ENCODE results near the gene PLA2G2C. TPM values are rescaled to one million over a fixed set of nuclear protein-coding genes. Genes with fewer than 3 reads are reported as not detected.

PLA2G2C gene
- total RNA-seq, 1 experiment from 2014 or later = not detected

DNA sequence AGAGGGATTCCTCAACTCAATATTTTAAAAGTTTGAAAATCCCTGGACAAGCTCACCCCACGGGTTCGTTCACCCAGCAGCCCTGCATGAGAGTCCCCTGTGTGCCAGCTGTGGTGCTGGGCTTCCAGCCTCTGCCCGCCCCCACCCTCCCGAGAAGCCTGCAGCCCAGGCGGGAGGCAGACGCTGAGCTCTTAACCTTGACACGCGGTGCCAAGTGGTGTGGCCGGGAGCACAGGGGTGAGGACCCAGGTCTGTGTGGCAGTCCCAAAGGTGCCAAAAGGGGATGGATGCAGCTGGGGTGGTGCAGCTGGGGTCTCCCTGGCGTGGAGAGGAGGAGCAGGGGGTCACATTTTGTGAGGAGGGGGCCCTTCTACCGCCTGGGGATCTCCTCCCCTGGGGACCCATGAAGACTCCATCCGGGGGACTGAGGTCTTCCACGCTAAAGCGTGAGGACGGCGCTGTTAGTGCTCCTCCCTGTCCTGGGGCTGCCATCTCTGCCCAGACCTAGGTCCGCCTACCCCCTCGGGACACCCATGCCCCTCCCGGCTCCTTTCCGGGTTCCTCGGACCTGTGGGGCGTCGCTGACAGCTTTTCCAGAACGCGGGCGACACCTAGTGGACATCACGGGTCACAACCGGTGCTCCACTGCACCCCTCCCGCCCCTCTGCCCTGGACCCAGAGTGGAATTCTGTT is 34.3 kb downstream of the PLA2G2C start:
- Histone ChIP-seq H3K4me3 (peak overlapping the region; percentile 18), H3K36me3 (no peaks in the 10 kb centered on the region), H3K9me3 (no peaks in the 10 kb centered on the region), H3K27me3 (no peaks in the 10 kb centered on the region)
- peak; percentile 77 for DNase-seq

DNA sequence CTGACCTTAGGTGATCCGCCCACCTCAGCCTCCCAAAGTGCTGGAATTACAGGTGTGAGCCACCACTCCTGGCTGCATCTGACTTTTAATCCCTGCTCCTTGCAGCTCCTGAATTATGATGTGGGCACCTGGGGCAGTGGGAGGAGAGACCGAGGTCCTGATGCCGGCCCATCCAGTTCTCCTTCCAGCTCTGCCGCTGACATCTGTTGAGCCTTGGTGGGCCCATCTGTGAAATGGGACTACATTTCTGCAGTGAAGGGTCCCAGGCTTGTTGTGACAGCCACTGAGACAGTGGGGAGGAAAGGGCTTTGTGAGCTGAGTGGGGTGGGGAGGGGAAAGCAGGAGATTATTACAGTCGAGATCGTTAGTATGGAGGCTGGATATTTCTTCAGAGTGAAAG is 35.3 kb downstream of the PLA2G2C start:
- DNase-seq = no peak
- H3K36me3 ChIP-seq = no peaks in the 10 kb centered on the region
- H3K9me3 ChIP-seq = no peaks in the 10 kb centered on the region
- H3K27me3 ChIP-seq = no peaks in the 10 kb centered on the region
- no peak overlapping the region for H3K4me3 ChIP-seq

DNA sequence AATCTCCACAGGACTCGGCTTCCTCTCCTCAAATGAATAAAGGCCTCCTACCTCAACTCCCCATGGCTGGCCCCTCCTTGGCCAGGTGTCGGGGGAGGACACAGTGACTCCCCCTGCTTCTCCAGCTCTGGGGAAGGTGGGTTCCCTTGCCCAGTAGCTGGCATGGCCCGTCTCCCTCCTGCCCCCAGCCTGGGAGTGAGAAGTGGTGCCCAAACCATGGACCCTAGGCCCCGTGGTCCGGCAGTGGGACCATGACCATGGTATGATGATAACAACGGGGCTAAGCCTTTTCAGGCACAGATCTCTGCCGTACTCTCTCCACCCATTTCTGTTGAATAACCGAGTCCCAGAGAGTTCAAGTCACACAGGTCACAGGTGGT is 36.0 kb downstream of the PLA2G2C start:
- H3K27me3 ChIP-seq = no peaks in the 10 kb centered on the region
- no peaks in the 10 kb centered on the region for H3K9me3 ChIP-seq
- DNase-seq = no peak
- no peak overlapping the region for H3K4me3 ChIP-seq
- H3K36me3 ChIP-seq = no peaks in the 10 kb centered on the region

GRCh38 chr1:20149601-20150325 is 36.6 kb downstream of the PLA2G2C start:
- Histone ChIP-seq H3K4me3 (no peak overlapping the region), H3K36me3 (no peaks in the 10 kb centered on the region), H3K27me3 (no peaks in the 10 kb centered on the region), H3K9me3 (no peaks in the 10 kb centered on the region)
- DNase-seq = no peak

- Histone ChIP-seq H3K4me3 (no peak overlapping the region), H3K27me3 (no peaks in the 10 kb centered on the region), H3K36me3 (no peaks in the 10 kb centered on the region), H3K9me3 (no peaks in the 10 kb centered on the region)
- DNase-seq = no peak
Measured at GRCh38 chr1:20148571-20149500, 37.5 kb downstream of the PLA2G2C start.

GRCh38 chr1:20147846-20148570 is 38.3 kb downstream of the PLA2G2C start:
- DNase-seq = no peak
- no peaks in the 10 kb centered on the region for H3K9me3 ChIP-seq
- no peak overlapping the region for H3K4me3 ChIP-seq
- H3K36me3 ChIP-seq = no peaks in the 10 kb centered on the region
- no peaks in the 10 kb centered on the region for H3K27me3 ChIP-seq

DNA sequence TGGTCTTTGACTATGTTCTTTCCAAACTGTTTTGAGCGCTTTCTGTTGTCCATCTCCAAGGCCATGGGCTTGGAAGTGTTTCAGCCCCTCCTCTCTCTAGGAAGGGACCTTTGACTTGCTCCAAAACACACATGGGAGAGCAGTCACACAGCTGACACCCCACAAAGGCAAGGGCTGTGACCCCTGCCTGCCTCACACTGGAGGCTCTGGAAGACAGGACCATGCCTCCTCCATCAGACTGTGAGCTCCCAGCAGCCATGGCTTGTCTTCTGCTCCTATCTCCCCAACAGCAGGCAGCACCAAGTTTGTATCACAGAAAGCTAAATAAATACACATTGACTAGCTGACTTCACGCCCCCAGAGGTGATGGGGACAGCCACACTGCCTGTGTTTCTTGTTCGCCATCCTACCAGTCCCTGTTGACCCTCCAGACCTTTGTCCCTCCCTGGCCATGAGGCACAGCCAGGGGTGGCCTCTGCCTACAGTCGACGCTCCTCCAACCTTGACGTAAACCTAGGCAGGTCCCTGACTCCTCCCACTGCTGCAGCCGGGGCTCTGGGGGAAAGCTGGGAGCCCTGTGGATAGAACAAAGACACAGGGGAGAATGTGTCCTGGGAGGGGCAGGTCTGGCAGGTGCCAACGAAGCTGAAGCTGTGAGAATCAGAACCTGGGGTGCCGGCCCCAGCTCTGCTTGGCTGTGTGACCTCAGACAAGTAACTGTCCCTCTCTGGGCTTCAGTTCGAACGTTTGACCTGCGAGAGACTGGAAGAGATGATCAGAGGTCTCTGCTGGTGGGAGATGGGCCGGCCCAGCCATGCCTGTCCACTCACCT is 42.4 kb downstream of the PLA2G2C start:
- Histone ChIP-seq H3K9me3 (no peaks in the 10 kb centered on the region), H3K4me3 (no peak overlapping the region), H3K27me3 (no peaks in the 10 kb centered on the region), H3K36me3 (no peaks in the 10 kb centered on the region)
- DNase-seq = no peak

GRCh38 chr1:20143318-20143717 is 43.0 kb downstream of the PLA2G2C start:
- Histone ChIP-seq H3K27me3 (no peaks in the 10 kb centered on the region), H3K9me3 (no peaks in the 10 kb centered on the region), H3K4me3 (no peak overlapping the region), H3K36me3 (no peaks in the 10 kb centered on the region)
- no peak for DNase-seq

DNA sequence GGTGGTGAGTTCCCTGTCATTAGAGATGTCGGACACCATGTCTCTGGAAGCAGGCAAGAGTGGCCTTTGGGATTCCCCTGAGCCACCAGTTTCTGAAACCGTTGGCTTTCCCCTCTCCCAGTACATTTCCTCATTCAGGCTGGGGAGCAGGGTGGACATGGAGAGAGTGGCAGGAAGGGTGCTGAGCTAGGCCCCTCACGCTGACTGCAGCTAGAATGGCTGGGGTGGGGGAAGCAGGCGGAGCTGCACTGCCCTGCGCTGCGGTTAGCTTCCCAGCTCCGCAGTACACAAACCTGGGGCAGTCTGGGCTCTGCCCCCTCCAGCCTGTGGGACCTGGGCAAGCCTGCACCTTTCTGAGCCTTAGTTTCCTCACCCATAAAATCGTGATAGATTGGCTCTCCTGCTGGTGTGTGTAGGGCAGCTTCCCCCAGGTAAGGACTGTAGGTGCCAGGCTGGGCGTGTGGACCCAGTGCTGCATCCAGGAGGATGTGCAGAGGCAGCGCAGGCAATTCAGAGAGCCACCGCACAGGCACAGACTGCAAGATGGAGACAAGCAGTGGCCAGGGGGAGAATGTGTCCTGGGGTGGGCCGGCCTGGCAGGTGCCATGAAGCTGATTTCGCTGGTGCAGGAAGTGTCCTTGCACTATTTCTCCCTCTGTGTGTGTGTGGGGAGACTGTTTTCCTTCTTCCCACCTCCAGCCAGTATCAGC is 44.2 kb downstream of the PLA2G2C start:
- Histone ChIP-seq H3K9me3 (no peaks in the 10 kb centered on the region), H3K4me3 (no peak overlapping the region), H3K36me3 (no peaks in the 10 kb centered on the region), H3K27me3 (no peaks in the 10 kb centered on the region)
- no peak for DNase-seq

- Histone ChIP-seq H3K9me3 (no peaks in the 10 kb centered on the region), H3K27me3 (no peaks in the 10 kb centered on the region), H3K36me3 (no peaks in the 10 kb centered on the region), H3K4me3 (no peak overlapping the region)
- no peak for DNase-seq
Measured at GRCh38 chr1:20141466-20141865, 44.9 kb downstream of the PLA2G2C start.

DNA sequence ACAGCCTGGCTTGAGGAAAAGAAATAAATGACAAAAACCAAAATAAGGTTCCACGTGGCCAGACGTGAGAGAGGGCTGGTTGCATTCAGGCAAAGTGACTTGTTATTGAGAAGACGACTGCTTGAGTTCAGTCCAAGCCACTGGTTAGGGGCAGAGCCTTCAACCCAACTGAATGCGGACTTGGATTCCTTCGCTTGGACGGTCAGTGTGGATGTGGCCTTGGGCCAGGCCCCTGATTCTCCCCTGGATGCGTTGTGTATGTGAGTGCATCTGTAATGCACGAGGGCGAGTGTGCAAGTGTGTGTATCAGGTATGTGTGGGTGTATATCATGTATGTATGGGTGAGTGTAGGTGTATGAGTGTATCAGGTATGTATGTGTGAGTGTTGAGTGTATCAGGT is 45.3 kb downstream of the PLA2G2C start:
- H3K36me3 ChIP-seq = no peaks in the 10 kb centered on the region
- no peak for DNase-seq
- H3K4me3 ChIP-seq = no peak overlapping the region
- no peaks in the 10 kb centered on the region for H3K9me3 ChIP-seq
- no peaks in the 10 kb centered on the region for H3K27me3 ChIP-seq

DNA sequence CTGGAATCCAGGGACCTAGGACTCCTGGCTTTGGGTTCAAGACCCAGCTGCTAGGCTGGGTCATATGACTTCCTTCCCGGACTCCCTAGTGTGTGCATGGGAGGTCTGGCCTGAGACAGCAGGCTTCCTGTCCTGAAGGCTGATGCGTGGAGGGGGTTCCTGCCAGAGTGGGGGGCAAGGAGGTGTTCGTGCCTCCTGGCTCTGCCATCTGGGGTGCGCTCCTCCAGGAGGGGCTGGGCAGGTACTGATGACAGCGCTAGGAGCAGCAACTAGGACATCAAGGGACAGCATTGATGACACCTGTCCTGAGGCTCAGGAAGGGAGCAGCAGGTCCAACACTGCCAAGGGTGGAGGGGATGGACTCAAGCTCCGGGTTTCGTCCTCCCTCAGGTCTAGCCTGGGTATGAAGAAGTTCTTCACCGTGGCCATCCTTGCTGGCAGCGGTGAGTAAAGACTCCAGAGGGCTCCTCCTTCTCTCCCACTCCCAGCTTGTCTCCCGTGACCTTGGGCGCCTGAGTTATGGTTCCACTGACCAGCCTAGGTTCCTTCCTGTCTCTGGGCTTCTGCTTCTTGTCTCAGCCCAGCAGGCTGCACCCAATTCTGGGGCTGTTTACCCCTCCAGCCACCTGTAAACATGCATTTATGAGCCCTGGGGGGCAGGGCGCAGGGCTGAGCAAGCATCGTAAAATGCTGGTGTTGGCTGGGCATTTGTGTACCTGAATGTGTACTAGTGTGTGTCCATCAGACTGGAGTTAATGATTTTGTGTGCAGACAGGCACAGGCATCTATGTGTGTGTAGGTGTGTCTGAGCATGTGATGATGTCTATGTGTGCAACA is 46.3 kb downstream of the PLA2G2C start:
- H3K4me3 ChIP-seq = no peak overlapping the region
- DNase-seq = no peak

GRCh38 chr1:20138961-20139550 is 47.3 kb downstream of the PLA2G2C start, which contains the start of gene PLA2G2F:
TSS of gene PLA2G2F (plus strand) at chr1:20139323. CDS start at chr1:20139428, 105 bp downstream.
- no peaks in the 10 kb centered on the region for H3K27me3 ChIP-seq
- H3K36me3 ChIP-seq = no peaks in the 10 kb centered on the region
- H3K4me3 ChIP-seq = no peak within 1 kb of the TSS
- DNase-seq = no peak
- no peaks in the 10 kb centered on the region for H3K9me3 ChIP-seq

More for the DNA sequence above, 46.3 kb downstream of the PLA2G2C start:
- no peaks in the 10 kb centered on the region for H3K27me3 ChIP-seq
- H3K9me3 ChIP-seq = no peaks in the 10 kb centered on the region
- H3K36me3 ChIP-seq = no peaks in the 10 kb centered on the region

DNA sequence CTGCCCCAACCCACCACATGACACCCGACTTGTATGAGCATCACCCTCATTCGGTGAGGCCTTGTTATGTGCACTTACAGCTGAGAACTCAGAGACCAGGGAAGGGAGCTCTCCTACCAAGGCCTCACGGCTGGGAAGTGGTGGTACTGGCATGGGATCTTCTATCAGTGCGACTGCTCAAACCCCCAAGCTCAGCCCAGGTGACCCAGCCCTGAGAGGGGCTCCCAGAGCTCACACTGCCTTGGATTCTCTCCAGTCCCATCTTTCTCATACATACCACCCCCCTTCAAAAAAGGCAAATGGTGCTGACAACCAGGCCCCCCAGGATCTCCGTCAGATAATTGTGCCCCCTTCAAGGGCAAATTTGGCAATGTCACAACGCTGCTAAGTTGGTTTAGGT is 48.0 kb downstream of the PLA2G2C start:
- Histone ChIP-seq H3K36me3 (no peaks in the 10 kb centered on the region), H3K9me3 (no peaks in the 10 kb centered on the region), H3K27me3 (no peaks in the 10 kb centered on the region), H3K4me3 (no peak overlapping the region)
- no peak for DNase-seq

Measured in MG63 (cell line).